ENCODE measurements around the gene CMTM5.
"Not testable (repeated sequence)": the region's sequence is repeated elsewhere in the genome, so short reads cannot be mapped to it uniquely, and the experiment has no call there.

Gene CMTM5

DNA sequence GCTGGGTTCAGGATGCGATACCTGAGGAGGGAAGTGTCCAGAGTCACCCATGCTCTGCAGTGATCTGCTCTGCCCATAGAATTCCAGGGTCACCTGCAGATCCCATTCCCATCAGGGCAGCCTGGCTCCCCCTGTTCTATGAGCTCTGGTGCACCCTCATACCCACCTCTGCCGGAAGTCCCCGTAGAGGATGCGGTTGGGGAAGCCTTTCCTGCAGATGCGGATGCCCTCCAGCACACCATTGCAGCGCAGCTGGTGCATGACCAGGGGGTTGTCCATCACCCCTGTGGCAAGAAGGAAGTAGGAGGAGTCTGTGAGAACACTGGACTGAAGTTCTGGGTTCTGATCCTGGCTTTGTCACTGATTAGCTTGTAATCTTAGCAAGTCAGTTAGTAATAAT is 49.0 kb downstream of the CMTM5 start:
- not testable (repeated sequence) for DNase-seq (ENCODE audit: low read depth, low spot score); H3K4me3 ChIP-seq (ENCODE audit: low read length)

DNA sequence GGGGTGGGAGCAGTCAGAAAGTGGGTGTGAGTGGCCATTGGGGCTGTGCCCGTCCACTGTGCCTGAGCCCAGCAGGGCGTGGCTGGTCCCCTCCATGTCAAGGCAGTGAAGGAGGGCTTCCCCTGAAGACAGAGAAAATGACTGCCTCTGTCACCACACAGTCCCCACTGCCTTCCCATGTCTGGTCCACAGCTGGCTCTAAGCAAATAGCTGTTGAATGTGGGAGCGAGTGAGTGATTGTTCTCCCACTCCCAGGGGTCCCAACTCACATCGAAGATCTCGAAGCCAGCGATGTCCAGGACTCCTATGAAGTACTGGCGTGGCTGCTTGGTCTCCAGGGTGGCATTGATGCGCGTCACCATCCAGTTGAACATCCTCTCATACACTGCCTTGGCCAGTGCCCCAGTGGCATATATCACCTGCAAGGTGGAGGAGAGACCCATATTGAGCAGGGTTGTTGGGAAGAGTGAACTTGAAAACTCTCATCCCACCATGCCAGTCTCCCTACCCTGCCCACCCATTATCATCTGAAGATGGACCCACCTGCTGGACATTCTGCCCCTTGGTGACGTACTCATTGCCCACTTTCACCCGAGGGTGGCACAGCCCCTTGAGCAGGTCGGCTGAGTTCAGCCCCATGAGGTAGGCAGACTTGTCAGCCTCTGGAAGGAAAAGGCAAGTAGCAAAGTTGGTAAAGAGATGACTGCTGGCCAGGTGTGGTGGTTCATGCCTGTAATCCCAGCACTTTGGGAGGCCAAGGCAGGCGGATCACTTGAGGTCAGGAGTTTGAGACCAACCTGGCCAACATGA is 52.0 kb downstream of the CMTM5 start:
- no peak overlapping the region for H3K4me3 ChIP-seq (ENCODE audit: low read length)
- no peak for DNase-seq (ENCODE audit: low read depth, low spot score)

All from Jurkat, Clone E6-1 (cell line).